Fibroblast of mammary gland (primary cell): Measurements from ENCODE around the gene RFNG.
"Not testable (repeated sequence)": the region's sequence is repeated elsewhere in the genome, so short reads cannot be mapped to it uniquely, and the experiment has no call there.

Source experiments
- DNase-seq: peaks from one replicate; pipeline ENCODE4 v3.0.0-alpha.2; 2010; ENCODE audit warnings: low read depth
- H3K4me3 ChIP-seq: 2 replicates; pipeline ENCODE4 v1.5.1; 2011; ENCODE audit warnings: low read depth, mild to moderate bottlenecking, low read length, moderate library complexity; ENCODE audit not compliant: control insufficient read depth
- TF ChIP-seq, protein P1 (sequence below): conservative IDR thresholded peaks from 2 replicates; pipeline ENCODE4 v1.5.1; 2011; ENCODE audit warnings: low read depth, low read length, inconsistent platforms; ENCODE audit not compliant: control insufficient read depth, insufficient read depth

The RFNG gene

DNA sequence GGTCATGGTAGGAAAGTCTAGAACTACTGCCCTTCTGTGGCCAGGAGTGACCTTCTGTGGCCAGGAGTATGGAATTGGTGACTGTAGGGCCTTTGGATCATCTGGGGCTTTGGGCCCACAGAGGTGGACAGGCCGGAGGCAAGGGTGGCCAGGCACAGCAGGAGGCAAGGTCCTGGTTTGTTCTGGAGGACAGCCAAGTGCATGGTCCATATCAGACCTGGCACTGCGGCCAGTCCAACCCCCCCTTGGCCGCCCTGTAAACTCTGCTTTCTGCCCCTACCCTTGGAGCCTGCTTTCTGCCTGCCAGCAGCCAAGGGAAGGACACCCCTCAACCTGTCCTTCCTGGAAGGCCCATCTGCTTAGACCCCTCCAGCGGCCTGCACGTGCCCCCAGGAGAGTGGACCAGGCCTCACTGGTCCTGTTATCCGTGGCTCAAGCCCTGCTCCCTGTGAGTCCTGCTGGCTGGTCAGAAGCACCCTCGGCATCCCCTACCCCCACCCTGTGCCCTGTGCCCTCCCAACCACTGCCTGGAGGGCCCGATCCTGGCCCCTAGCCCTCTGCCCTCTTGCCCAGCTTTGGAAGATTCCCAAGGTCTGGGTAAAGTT, 11.8 kb downstream of the RFNG start:
- H3K4me3 ChIP-seq, result no peak overlapping the region
- no peak for DNase-seq
- TF ChIP-seq, protein P1, sequence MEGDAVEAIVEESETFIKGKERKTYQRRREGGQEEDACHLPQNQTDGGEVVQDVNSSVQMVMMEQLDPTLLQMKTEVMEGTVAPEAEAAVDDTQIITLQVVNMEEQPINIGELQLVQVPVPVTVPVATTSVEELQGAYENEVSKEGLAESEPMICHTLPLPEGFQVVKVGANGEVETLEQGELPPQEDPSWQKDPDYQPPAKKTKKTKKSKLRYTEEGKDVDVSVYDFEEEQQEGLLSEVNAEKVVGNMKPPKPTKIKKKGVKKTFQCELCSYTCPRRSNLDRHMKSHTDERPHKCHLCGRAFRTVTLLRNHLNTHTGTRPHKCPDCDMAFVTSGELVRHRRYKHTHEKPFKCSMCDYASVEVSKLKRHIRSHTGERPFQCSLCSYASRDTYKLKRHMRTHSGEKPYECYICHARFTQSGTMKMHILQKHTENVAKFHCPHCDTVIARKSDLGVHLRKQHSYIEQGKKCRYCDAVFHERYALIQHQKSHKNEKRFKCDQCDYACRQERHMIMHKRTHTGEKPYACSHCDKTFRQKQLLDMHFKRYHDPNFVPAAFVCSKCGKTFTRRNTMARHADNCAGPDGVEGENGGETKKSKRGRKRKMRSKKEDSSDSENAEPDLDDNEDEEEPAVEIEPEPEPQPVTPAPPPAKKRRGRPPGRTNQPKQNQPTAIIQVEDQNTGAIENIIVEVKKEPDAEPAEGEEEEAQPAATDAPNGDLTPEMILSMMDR, result no peak

DNA sequence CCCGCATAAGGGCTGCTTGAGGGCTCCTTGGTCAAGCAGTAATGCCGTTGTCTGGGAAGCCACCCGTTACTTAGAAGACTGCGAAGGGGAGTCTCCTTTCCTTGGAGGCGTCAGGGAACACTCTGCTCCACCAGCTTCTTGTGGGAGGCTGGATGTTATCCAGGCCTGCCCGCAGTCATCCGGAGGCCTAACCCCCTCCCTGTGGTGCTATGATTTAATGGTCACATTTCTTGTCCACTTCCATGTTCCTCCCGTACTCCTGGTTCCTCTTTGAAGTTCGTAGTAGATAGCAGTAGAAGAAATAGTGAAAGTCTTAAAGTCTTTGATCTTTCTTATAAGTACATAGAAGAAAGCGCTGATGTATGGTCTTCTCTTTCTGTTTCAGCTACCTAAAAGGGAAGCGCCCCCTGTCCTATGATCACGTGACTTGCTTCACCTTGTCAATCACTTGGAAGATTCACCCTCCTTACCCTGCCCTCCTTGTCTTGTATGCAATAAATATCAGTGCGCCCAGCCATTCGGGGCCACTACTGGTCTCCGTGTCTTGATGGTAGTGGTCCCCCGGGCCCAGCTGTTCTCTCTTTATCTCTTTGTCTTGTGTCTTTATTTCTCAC, 12.7 kb downstream of the RFNG start:
- peak; percentile 41 for DNase-seq
- H3K4me3 ChIP-seq, result not testable (repeated sequence)

DNA sequence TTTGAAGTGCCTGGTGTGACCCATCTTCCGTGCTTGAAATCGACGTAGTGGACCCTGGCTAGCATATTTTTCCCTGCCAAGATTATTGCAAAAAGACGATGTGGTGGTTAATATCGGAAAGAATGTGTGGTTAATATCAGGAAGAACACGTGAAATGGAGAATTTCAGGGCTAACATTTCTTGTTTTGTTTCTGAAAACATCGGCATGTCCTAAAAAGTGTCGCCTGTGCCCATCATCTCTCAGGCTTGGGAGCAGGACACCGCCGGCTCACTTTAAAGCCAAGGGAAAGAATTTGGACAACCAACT, 13.8 kb downstream of the RFNG start:
- TF ChIP-seq, protein P1, result no peak
- no peak for DNase-seq
- peak overlapping the region; percentile 15 for H3K4me3 ChIP-seq

DNA sequence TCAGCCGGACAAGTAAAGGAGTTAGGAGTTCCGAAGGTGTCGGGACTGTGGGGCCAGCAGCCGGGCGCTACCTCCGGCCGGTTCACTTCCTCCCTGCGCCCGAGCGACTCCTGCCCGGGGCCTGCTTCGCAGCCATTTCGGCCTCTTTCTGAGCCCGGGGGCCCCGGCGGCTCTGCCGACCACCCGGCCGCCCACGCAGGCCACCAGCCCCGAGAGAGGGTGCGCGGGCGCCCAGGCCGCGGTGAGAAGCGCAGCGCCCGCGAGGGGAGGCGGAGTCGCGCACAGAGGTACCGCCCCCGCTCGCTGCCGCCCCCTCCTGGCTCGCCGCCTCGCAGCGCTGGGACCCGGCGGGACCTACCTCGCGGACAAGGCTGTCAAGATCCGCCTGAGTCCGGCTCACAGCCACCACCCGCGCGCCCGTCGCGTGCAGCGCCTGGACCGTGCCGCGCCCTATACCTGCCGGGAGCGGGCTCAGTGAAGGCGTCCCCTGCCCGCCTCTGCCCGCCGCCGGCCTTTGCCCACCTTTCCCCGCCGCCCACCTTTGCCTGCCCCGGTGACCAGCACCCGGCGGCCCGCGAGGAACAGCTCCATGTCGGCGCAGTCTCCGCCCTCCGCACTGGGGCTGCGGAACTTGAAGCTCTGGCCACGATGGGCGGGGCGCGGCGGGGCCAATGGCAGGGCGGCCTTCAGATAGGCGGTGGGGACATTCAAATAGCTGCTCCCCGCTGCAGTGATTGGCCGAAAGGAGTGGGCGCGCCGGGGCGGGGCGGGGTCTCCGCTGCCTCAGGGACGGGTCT, 14.3 kb downstream of the RFNG start, which contains the start of gene DCXR:
Gene DCXR, minus strand, starts transcription at position 606 of the 797 bp plus-strand sequence. Its CDS starts 15 bp downstream, at position 591.
- peak within 1 kb of the TSS; percentile 70 for H3K4me3 ChIP-seq
- TF ChIP-seq, protein P1, result no peak
- DNase-seq, result peak; percentile 90

DNA sequence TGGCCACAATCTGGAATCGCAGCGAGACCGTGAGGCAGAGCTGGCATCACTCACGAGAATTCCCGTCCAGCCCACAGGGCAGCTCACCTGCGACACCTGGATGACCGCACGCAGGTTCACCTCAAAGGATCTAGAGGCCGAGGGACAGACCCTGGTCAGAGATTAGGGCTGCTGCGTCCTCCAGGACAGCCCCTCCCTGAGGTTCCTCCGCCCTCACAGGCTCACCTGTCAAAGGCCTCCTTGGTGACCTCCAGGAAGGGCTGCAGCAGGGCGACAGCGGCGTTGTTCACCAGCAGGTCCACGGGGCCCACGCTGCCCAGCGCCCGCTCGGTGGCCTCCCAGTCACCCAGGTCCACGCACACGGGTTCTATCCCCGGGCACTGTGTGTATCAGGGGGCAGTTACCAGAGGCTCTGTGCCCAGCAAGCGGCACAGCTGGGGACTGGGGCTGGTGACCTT, 14.9 kb downstream of the RFNG start:
- TF ChIP-seq, protein P1, result no peak

DNA sequence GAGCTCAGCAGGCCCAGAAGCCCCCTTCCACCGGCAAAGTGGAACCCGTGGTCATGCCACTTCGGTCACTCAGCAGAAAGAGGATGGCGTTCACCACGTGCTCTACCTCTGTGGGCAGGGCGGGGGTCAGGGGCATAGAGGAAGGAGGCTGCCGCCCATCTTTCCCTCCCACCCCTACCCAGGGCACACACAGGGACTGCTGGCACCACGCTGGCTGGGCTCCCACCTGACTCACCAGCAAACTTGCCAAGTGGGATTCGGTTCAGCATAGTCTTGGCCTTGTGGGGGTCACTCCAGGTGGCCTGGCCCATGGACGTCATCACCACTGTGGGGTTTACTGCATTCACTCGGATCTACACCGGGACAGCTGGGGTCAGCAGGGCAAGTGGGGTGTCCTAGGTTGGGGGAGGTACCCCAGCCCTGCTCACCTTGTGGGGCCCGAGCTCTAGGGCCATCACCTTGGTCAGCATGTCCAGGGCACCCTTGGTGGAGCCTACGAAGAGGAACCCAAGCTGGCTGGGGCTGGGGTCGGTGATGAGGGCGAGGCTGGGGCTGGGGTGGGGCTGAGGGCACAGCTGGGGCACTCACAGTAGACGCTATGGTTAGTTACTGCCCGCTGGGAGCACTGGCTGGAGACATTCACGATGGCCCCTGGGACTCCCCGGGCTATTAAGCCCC, 15.5 kb downstream of the RFNG start:
- no peak overlapping the region for H3K4me3 ChIP-seq
- no peak for DNase-seq
- TF ChIP-seq, protein P1, result no peak

More for the DNA sequence above, 14.9 kb downstream of the RFNG start:
- no peak for DNase-seq
- H3K4me3 ChIP-seq, result peak overlapping the region; percentile 70
